Fibroblast of gingiva (primary cell): Measurements from ENCODE around the gene PDE8A.
"Not testable (repeated sequence)": the region's sequence is repeated elsewhere in the genome, so short reads cannot be mapped to it uniquely, and the experiment has no call there.

Source experiments
- DNase-seq: peaks from one replicate; pipeline ENCODE4 v3.0.0-alpha.2; 2011; ENCODE audit warnings: low read depth

PDE8A gene

DNA sequence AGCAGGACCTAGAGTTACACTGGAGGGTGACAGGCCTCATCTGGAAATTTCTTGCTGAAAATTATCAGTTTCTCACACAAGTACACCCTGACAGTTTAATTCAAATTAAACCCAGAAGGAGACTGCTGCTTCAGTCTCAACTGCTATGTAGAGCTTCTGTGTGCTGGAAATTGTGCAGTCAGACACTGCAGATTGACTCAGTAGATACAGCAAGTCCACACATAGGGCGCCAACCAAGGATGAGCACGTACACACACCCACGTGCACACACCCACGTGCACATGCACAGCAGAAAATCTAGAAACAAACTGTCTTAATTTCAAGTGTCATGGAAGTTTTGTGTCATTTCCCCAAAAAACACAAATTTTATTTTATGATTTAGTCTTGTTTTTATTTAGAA lies 192.9 kb downstream of the PDE8A start:
- no peak for DNase-seq

DNA sequence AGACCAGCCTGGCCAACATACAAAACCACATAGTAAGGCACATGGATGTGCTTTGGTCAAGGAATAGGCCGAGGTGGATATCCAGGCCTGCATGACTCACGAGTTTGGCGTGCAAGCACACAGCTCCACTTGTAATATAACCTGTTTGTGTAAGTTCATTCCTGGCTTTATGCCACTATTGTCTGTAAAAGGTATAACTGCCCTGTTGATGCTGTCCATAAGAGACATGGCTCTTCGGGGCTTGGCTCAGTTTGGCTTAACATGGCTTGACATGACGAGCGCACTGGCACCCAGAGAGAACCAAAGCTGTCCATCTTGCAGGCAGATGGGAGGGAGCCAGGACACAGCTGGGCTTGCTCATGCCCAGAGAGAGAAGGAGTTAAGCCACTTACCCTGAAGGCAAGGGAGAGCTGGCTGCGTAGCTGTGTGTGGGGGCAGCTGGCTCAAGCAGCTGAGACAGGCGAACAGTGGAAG lies 195.4 kb downstream of the PDE8A start:
- DNase-seq: peak; percentile 51

DNA sequence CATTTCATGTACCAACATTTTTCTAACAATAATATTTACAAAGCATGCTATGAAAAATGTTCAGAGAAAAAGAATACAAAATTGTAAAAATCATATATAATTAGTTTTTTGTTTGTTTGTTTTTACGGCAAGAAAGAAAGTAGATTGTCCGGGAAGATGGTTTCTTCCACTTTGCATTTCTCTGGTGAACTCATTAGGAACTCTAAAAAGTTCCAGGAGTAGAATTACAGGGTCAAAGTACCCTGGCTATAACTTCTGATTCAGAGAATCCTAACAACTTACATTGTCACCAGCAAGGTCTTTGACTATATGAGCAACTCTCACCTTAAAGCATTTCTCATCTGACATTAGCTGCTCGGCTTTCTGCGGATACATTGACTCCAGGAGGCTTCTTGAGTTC lies 196.7 kb downstream of the PDE8A start:
- DNase-seq: no peak

DNA sequence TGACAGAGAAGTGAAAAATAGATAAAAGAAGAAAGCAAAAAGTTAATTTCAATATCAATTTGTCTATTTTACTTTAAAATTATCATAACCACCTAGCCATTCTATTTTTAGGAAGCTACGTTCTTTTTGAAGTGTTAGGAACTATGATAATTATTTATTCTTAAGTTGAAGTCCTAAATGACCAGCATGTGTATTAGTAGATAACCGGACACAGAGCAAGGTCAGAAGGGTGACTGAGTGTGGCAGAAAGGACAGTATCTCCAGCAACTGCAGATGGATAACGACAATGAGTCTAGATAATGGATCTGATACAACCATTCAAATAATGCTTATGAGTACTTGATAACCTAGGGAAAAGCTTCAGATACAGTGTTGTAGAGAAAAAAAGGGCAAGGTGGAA lies 198.0 kb downstream of the PDE8A start:
- DNase-seq: no peak

DNA sequence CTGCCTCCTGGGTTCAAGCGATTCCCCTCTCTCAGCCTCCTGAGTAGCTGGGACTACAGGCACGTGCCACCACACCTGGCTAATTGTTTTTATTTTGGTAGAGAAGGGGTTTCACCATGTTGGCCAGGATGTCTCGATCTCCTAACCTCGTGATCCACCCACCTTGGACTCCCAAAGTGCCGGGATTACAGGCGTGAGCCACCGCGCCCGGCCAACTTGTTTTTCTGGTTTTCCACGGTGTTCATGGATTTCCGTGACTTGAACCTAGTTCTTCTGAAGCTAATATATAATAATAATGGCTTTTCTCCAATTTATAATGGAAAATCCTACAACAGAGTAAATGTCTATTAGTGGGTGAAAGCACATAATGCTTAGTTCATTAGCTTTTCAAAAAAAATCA lies 203.7 kb downstream of the PDE8A start:
- DNase-seq: not testable (repeated sequence)

DNA sequence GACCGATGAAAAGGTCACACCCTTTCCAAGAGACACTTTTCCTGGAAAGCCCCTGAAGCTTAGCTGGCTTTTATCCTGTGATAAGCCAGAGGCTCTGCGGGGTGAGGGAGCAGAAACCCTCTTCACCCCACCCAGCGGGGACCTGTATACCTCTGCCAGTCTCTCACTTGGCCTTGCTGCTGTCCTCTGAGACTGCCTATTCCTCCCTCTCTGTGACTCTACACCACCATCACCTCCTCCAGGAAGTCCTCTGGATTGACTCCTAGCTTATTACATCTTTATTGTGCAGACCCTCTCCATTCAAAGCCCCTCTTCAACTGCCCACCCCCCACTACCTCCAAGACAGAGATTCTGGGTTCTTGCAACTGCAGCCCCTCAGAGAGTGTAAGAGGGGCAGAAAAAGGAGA lies 206.5 kb downstream of the PDE8A start:
- not testable (repeated sequence) for DNase-seq
